ENCODE results near the gene HOXB2. TPM values are rescaled to one million over a fixed set of nuclear protein-coding genes. Genes with fewer than 3 reads are reported as not detected.
A peak's percentile ranks its signal among the peaks of the same experiment; 100 is the strongest.

Gene HOXB2
- total RNA-seq, 1 experiment from 2014 or later: 0.31 TPM

DNA sequence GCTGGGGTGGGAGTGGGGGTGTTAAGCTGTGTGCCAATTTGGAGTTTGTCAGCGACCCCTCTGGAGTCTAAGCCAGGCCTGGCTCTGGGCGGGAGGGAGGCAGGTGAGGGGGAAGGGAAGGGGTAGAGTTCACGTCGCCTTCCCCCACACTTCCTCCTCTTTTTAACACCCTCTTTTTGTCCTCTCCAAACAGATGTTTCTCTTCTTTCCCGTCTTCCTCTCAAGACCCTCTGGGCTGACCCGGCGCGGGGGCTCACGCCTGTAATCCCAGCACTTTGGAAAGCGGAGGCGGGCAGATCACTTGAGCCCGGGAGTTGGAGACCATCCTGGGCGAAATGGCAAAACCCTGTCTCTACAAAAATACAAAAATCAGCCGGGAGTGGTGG is 17.4 kb downstream of the HOXB2 start:
- H3K27me3 ChIP-seq (ENCODE audit: insufficient read depth, low read depth): no peaks in the 10 kb centered on the region
- BruUV-seq (replicated peaks): no TSS peak
- CTCF ChIA-PET: no interaction called here

GRCh38 chr17:48526608-48527546 is 18.0 kb downstream of the HOXB2 start:
- Histone ChIP-seq H3K9me2 (ENCODE audit: insufficient read depth) (no peaks in the 10 kb centered on the region), H3K4me2 (no peak overlapping the region), H3K4me1 (replicated peaks; ENCODE audit: insufficient read depth) (peaks cover 14% of the 10 kb centered on the region), H4K20me1 (ENCODE audit: insufficient read depth) (no peaks in the 10 kb centered on the region), H3K79me2 (ENCODE audit: low read depth) (no peaks in the 10 kb centered on the region), H3K4me3 (no peak overlapping the region), H2AFZ (no peak overlapping the region), H3K27ac (no peak overlapping the region), H3K9me3 (ENCODE audit: insufficient read depth, low read depth) (no peaks in the 10 kb centered on the region), H3K27me3 (ENCODE audit: insufficient read depth, low read depth) (no peaks in the 10 kb centered on the region), H3F3A (ENCODE audit: insufficient read depth, low read depth) (no peaks in the 10 kb centered on the region), H3K36me3 (ENCODE audit: low read depth) (no peaks in the 10 kb centered on the region)
- DNase-seq: no peak
- no TSS peak for BruUV-seq (replicated peaks)
- intact Hi-C loops (cut with micrococcal nuclease; ENCODE audit: unreplicated experiment): loop anchor here (2.0 kb wide), 1 partner anchor 70 kb away; no protein-coding TSS in a partner anchor
- ChIA-PET CTCF (no interaction called here), POLR2A (ENCODE audit: unreplicated experiment) (no interaction called here)
- TF ChIP-seq, protein P1, sequence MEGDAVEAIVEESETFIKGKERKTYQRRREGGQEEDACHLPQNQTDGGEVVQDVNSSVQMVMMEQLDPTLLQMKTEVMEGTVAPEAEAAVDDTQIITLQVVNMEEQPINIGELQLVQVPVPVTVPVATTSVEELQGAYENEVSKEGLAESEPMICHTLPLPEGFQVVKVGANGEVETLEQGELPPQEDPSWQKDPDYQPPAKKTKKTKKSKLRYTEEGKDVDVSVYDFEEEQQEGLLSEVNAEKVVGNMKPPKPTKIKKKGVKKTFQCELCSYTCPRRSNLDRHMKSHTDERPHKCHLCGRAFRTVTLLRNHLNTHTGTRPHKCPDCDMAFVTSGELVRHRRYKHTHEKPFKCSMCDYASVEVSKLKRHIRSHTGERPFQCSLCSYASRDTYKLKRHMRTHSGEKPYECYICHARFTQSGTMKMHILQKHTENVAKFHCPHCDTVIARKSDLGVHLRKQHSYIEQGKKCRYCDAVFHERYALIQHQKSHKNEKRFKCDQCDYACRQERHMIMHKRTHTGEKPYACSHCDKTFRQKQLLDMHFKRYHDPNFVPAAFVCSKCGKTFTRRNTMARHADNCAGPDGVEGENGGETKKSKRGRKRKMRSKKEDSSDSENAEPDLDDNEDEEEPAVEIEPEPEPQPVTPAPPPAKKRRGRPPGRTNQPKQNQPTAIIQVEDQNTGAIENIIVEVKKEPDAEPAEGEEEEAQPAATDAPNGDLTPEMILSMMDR (conservative IDR thresholded peaks at IDR 0.05): no peak
- TF ChIP-seq EZH2 (IDR thresholded peaks at IDR 0.05; ENCODE audit: low read depth): no peak

More for the DNA sequence above, 17.4 kb downstream of the HOXB2 start:
- POLR2A ChIA-PET (ENCODE audit: unreplicated experiment): no interaction called here
- Histone ChIP-seq H3K4me1 (replicated peaks; ENCODE audit: insufficient read depth) (peaks cover 7% of the 10 kb centered on the region), H2AFZ (no peak overlapping the region), H3K27ac (no peak overlapping the region), H3K4me2 (no peak overlapping the region), H3K9me2 (ENCODE audit: insufficient read depth) (no peaks in the 10 kb centered on the region), H3K4me3 (no peak overlapping the region), H3K36me3 (ENCODE audit: low read depth) (no peaks in the 10 kb centered on the region), H4K20me1 (ENCODE audit: insufficient read depth) (no peaks in the 10 kb centered on the region), H3K79me2 (ENCODE audit: low read depth) (no peaks in the 10 kb centered on the region), H3K9me3 (ENCODE audit: insufficient read depth, low read depth) (no peaks in the 10 kb centered on the region), H3F3A (ENCODE audit: insufficient read depth, low read depth) (no peaks in the 10 kb centered on the region)
- DNase-seq: no peak
- TF ChIP-seq EZH2 (IDR thresholded peaks at IDR 0.05; ENCODE audit: low read depth): no peak
- TF ChIP-seq, protein P1 (conservative IDR thresholded peaks at IDR 0.05): no peak
- intact Hi-C loops (cut with micrococcal nuclease; ENCODE audit: unreplicated experiment): loop anchor here (2.0 kb wide), 1 partner anchor 71 kb away; no protein-coding TSS in a partner anchor

DNA sequence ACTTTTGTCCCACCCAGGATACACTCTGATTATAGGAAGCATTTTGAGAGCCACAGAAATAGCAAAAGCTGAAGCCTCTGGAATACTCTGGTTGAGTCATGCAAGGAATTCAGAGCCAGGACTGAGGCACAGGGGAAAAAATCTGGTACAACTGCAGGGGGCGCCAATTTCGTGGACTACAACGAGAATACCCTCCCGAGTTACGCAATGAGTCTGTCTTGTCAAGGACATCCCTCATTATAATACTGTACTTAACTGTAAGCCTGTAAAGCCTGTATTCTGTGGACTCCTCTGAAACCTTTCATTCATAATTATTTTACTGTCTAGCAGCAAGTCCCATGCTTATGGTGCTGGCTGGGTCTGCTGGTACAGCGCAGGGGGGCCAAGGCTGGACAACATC is 21.9 kb downstream of the HOXB2 start:
- no peaks in the 10 kb centered on the region for H3K79me2 ChIP-seq (ENCODE audit: low read depth)
- peaks cover 24% of the 10 kb centered on the region for H3K4me1 ChIP-seq (replicated peaks; ENCODE audit: insufficient read depth)
- CTCF ChIA-PET: no interaction called here
- no peaks in the 10 kb centered on the region for H3K36me3 ChIP-seq (ENCODE audit: low read depth)
- no peak overlapping the region for H3K4me2 ChIP-seq
- intact Hi-C loops (cut with micrococcal nuclease; ENCODE audit: unreplicated experiment): no loop called here
- TF ChIP-seq EZH2 (IDR thresholded peaks at IDR 0.05; ENCODE audit: low read depth): no peak
- TF ChIP-seq, protein P1 (conservative IDR thresholded peaks at IDR 0.05): peak; percentile 39; the same call in 1 of the 2 replicates
- no peaks in the 10 kb centered on the region for H4K20me1 ChIP-seq (ENCODE audit: insufficient read depth)
- H3K4me3 ChIP-seq: no peak overlapping the region
- no peak overlapping the region for H2AFZ ChIP-seq
- POLR2A ChIA-PET (ENCODE audit: unreplicated experiment): no interaction called here
- peaks cover 8% of the 10 kb centered on the region; the same call in 1 of the 2 replicates for H3F3A ChIP-seq (ENCODE audit: insufficient read depth, low read depth)
- H3K9me3 ChIP-seq (ENCODE audit: insufficient read depth, low read depth): no peaks in the 10 kb centered on the region
- no peaks in the 10 kb centered on the region for H3K9me2 ChIP-seq (ENCODE audit: insufficient read depth)
- no peaks in the 10 kb centered on the region for H3K27me3 ChIP-seq (ENCODE audit: insufficient read depth, low read depth)
- no peak for DNase-seq
- no TSS peak for BruUV-seq (replicated peaks)
- no peak overlapping the region for H3K27ac ChIP-seq
